Kidney (tissue), 14 donors: ENCODE data around the gene TRIM9. TPM values are rescaled to one million over a fixed set of nuclear protein-coding genes. Genes with fewer than 3 reads are reported as not detected.

Experiments
- DNase-seq, 5 donors: peaks; one replicate each; pipeline ENCODE4 v3.0.0-alpha.2; 2013 to 2020
- FAIRE-seq: peaks from 2 replicates; lab custom pipeline; 2012; peaks lifted over from hg19 to GRCh38; lab: Jason Lieb, UNC
- H3K27ac ChIP-seq, 2 donors: one replicate each; pipeline ENCODE4 v1.7.0; 2013; ENCODE audit warnings: low read depth in 2 of 2, low read length in 2 of 2, inconsistent platforms in 1 of 2
- H3K27me3 ChIP-seq: one replicate; pipeline ENCODE4 v1.7.1; 2013; ENCODE audit warnings: low read length, inconsistent platforms; ENCODE audit not compliant: control insufficient read depth, insufficient read depth
- H3K36me3 ChIP-seq, 3 donors: one replicate each; pipeline versions ENCODE4 v1.7.0 to v1.7.1; 2013; ENCODE audit warnings: low read length in 3 of 3, control low read depth in 1 of 3, inconsistent platforms in 1 of 3; ENCODE audit not compliant: insufficient read depth in 3 of 3, control insufficient read depth in 2 of 3
- H3K4me1 ChIP-seq, 3 donors: one replicate each; pipeline versions ENCODE4 v1.7.0 to v1.7.1; 2013; ENCODE audit warnings: low read length in 3 of 3, inconsistent platforms in 1 of 3, low read depth in 1 of 3; ENCODE audit not compliant: control insufficient read depth in 2 of 3, insufficient read depth in 2 of 3
- H3K4me3 ChIP-seq, 3 donors: one replicate each; pipeline versions ENCODE4 v1.7.0 to v1.8.1; 2013; ENCODE audit warnings: low read length in 3 of 3, control low read depth in 1 of 3, inconsistent platforms in 1 of 3
- H3K9ac ChIP-seq, 3 donors: one replicate each; pipeline versions ENCODE4 v1.7.0 to v1.7.1; 2013; ENCODE audit warnings: low read length in 3 of 3, control low read depth in 1 of 3, inconsistent platforms in 1 of 3
- H3K9me3 ChIP-seq, 3 donors: one replicate each; pipeline versions ENCODE4 v1.7.0 to v1.7.1; 2013; ENCODE audit warnings: low read length in 3 of 3, control low read depth in 1 of 3, inconsistent platforms in 1 of 3; ENCODE audit not compliant: control insufficient read depth in 2 of 3, insufficient read depth in 1 of 3
- intact Hi-C: fragments of 100-400 bp; cut with DNase I; formaldehyde crosslinking; loops from one replicate; pipeline ENCODE4 v1.11.1; 2022
- polyA plus RNA-seq: library from polyadenylated mRNA; stranded (reverse); fragments of 350-450 nt; fragmentation: Illumina TruSeq; extraction: RNeasy Lipid Tissue Mini Kit (QIAGEN cat#74804); gene quantifications from one replicate; pipeline ENCODE4 v1.2.3, GENCODE V29; 2014; ENCODE audit warnings: low read depth, low replicate concordance; ENCODE audit not compliant: insufficient read depth
- total RNA-seq: library from RNA; stranded (reverse); fragmentation: NEBNext Ultra II Directional; extraction: Animal tissue kit (Norgen Biotek cat#: 25700); gene quantifications from one replicate; pipeline ENCODE4 v1.2.1, GENCODE V29; 2021
- TF ChIP-seq, protein P1 (sequence below): IDR thresholded peaks from 3 replicates; pipeline ENCODE4 v1.5.1; 2012; ENCODE audit warnings: mild to moderate bottlenecking, moderate library complexity, borderline replicate concordance; ENCODE audit not compliant: insufficient read depth; ENCODE audit errors: extremely low read depth
- donor health status: control.
- donor health status: control.
- donor health status: control.
- donor health status: control.
- donor health status: control.
- donor health status: DM: yes; HTN: yes; CAD: no.
- donor health status: Normal renal cell carcinoma (clear cell type).

The TRIM9 gene
- total and polyA plus RNA-seq, 2 donors from 2014 or later = 0.67 to 2.0 TPM

DNA sequence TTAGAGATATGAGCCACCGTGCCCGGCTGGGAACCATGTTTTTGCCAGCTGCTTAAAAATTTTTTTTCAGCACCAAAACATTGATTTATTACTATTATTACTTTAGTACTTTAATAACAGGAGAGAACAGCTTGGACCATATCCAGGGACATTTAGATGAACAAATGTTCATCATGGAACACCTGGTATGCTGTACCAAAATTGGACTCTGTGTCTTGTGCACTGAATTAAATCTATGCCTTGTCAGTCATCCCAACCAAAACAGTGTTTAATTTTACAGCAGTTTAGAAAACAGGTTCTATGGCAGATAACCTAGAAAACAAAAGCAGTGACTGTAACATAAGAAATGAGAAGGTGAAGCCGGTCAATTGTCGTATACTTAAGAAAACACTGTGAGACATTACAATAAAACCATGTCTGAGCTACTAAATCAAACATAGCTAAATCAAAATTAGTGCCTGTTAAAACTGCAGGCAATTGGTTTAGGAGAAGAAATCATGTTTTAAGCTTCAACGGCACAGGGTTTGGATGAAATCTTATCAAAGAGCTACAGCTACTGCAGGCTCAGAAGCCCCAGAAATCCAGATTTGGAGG is 92.4 kb downstream of the TRIM9 start:
- intact Hi-C loops = no loop called here
- DNase-seq = peak in 2 of 5 donors; percentile 51 to 60

GRCh38 chr14:51000566-51000965 is 94.3 kb downstream of the TRIM9 start:
- intact Hi-C loops = no loop called here
- Histone ChIP-seq H3K9ac (no peak overlapping the region), H3K27ac (no peak overlapping the region), H3K9me3 (no peaks in the 10 kb centered on the region), H3K27me3 (no peaks in the 10 kb centered on the region), H3K4me1 (peaks cover 0 to under 1% (median 0%) of the 10 kb centered on the region in 3 donors), H3K36me3 (no peaks in the 10 kb centered on the region), H3K4me3 (no peak overlapping the region)
- FAIRE-seq (no peak), DNase-seq (no peak)
- TF ChIP-seq, protein P1, sequence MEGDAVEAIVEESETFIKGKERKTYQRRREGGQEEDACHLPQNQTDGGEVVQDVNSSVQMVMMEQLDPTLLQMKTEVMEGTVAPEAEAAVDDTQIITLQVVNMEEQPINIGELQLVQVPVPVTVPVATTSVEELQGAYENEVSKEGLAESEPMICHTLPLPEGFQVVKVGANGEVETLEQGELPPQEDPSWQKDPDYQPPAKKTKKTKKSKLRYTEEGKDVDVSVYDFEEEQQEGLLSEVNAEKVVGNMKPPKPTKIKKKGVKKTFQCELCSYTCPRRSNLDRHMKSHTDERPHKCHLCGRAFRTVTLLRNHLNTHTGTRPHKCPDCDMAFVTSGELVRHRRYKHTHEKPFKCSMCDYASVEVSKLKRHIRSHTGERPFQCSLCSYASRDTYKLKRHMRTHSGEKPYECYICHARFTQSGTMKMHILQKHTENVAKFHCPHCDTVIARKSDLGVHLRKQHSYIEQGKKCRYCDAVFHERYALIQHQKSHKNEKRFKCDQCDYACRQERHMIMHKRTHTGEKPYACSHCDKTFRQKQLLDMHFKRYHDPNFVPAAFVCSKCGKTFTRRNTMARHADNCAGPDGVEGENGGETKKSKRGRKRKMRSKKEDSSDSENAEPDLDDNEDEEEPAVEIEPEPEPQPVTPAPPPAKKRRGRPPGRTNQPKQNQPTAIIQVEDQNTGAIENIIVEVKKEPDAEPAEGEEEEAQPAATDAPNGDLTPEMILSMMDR = no peak

More for the DNA sequence above, 92.4 kb downstream of the TRIM9 start:
- Histone ChIP-seq H3K4me3 (no peak overlapping the region), H3K27me3 (no peaks in the 10 kb centered on the region), H3K27ac (no peak overlapping the region), H3K9ac (no peak overlapping the region), H3K9me3 (no peaks in the 10 kb centered on the region), H3K36me3 (no peaks in the 10 kb centered on the region), H3K4me1 (peaks cover 0 to 3% (median 3%) of the 10 kb centered on the region in 3 donors)
- no peak for FAIRE-seq
- TF ChIP-seq, protein P1 = no peak

DNA sequence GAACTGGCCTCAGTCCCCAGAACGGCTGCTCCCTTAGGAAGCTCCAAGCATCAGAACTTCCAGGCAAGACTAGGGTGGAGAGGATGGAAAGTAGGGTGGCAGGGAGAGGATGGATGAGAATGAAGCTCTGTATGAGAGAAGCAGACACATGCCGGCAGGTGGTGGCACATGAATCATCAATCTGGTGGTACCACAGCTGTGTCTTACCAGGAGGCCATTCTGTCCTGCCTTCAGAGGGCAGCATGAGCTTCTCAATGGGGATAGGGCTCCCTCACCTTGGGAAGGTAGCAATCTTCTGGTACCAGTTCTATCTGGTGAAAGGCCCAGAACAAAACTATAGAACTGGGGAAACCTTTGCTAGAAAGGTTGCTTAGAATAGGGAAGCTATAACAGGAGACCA is 95.2 kb downstream of the TRIM9 start:
- Histone ChIP-seq H3K4me3 (no peak overlapping the region), H3K27me3 (no peaks in the 10 kb centered on the region), H3K4me1 (no peaks in the 10 kb centered on the region), H3K36me3 (no peaks in the 10 kb centered on the region), H3K9ac (no peak overlapping the region), H3K9me3 (no peaks in the 10 kb centered on the region), H3K27ac (no peak overlapping the region)
- DNase-seq (no peak), FAIRE-seq (no peak)
- TF ChIP-seq, protein P1 = no peak
- intact Hi-C loops = no loop called here

DNA sequence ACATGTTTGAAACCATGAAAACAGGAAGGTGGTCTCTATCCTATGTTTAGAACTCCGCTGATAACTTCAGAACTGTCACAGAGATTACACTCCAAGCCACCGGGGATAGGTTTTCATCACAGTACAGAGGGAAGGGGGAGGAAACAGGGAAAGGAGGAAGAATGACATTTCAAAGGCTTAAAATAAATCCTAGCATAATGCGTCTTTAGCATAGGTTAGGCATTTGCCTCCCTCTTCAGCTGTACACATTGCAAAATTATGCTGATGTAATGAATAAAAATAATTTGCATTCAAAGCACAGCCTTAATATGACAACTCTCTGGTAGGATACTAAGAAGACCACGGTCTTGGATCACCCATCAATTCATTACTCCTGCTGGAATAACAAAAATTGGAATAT is 96.3 kb downstream of the TRIM9 start:
- TF ChIP-seq, protein P1 = no peak
- H3K27me3 ChIP-seq = no peaks in the 10 kb centered on the region
- FAIRE-seq = no peak
- no peak for DNase-seq
- H3K27ac ChIP-seq = no peak overlapping the region
- no peaks in the 10 kb centered on the region for H3K4me1 ChIP-seq
- H3K4me3 ChIP-seq = no peak overlapping the region
- H3K36me3 ChIP-seq = no peaks in the 10 kb centered on the region
- intact Hi-C loops = no loop called here
- H3K9ac ChIP-seq = no peak overlapping the region
- H3K9me3 ChIP-seq = no peaks in the 10 kb centered on the region
